Amygdala (tissue), 56 donors: ENCODE data around the gene XAGE1B.
"Not testable (repeated sequence)": the region's sequence is repeated elsewhere in the genome, so short reads cannot be mapped to it uniquely, and the experiment has no call there.

ENCODE experiments used
- DNase-seq, 56 donors: peaks; one replicate each; lab custom pipeline; 2025; lab: John Stamatoyannopoulos, UW

The XAGE1B gene

GRCh38 chrX:52516987-52517325 lies at the start of gene XAGE1B:
Gene XAGE1B, minus strand, starts transcription at chrX:52517063. Its CDS starts 1,536 bp downstream, at chrX:52515527.
- DNase-seq, result not testable (repeated sequence)

GRCh38 chrX:52563105-52563504 lies 46.2 kb upstream of the XAGE1B start:
- DNase-seq, result no peak

- DNase-seq, result no peak
Observed at GRCh38 chrX:52558140-52558539, 41.3 kb upstream of the XAGE1B start.

- DNase-seq, result no peak
Observed at GRCh38 chrX:52556741-52557140, 39.9 kb upstream of the XAGE1B start.

- DNase-seq, result no peak
Observed at GRCh38 chrX:52553995-52554642, 37.3 kb upstream of the XAGE1B start.

GRCh38 chrX:52548769-52549168 lies 31.9 kb upstream of the XAGE1B start:
- DNase-seq, result not testable (repeated sequence)

GRCh38 chrX:52544147-52544840 lies 27.4 kb upstream of the XAGE1B start:
- no peak for DNase-seq

- DNase-seq, result no peak
Observed at GRCh38 chrX:52542311-52542710, 25.4 kb upstream of the XAGE1B start.

- DNase-seq, result not testable (repeated sequence)
Observed at GRCh38 chrX:52541051-52541450, 24.2 kb upstream of the XAGE1B start.

- not testable (repeated sequence) for DNase-seq
Observed at GRCh38 chrX:52516110-52516986, 515 bp downstream of the XAGE1B start.

GRCh38 chrX:52511126-52511525 lies 5.7 kb downstream of the XAGE1B start:
- not testable (repeated sequence) for DNase-seq

- DNase-seq, result no peak
Observed at GRCh38 chrX:52509916-52510315, 6.9 kb downstream of the XAGE1B start.

GRCh38 chrX:52507331-52507730 lies 9.5 kb downstream of the XAGE1B start:
- no peak for DNase-seq

GRCh38 chrX:52504551-52504950 lies 12.3 kb downstream of the XAGE1B start:
- no peak for DNase-seq

GRCh38 chrX:52501362-52501761 lies 15.5 kb downstream of the XAGE1B start:
- not testable (repeated sequence) for DNase-seq

GRCh38 chrX:52496419-52496772 lies 20.5 kb downstream of the XAGE1B start:
- not testable (repeated sequence) for DNase-seq

GRCh38 chrX:52495545-52496418 lies 21.1 kb downstream of the XAGE1B start, which contains the start of gene XAGE1A:
Gene XAGE1A, plus strand, starts transcription at chrX:52495808. Its CDS starts 1,554 bp downstream, at chrX:52497362.
- DNase-seq, result not testable (repeated sequence)

GRCh38 chrX:52471301-52471700 lies 45.6 kb downstream of the XAGE1B start:
- not testable (repeated sequence) for DNase-seq
